Activated CD4-positive, alpha-beta T cell treated with anti-CD3 and anti-CD28 coated beads, Interleukin-2, Interleukin-6, amounts not matched to agents 100 ng/mL and 50 ng/mL, durations not matched to agents 16 hours and 8 hours (primary cell): ENCODE measurements around the gene PLEKHA3.
"Not testable (repeated sequence)": the region's sequence is repeated elsewhere in the genome, so short reads cannot be mapped to it uniquely, and the experiment has no call there.

Experiments
- DNase-seq: peaks from one replicate; pipeline ENCODE4 v3.0.0-alpha.2; 2020

PLEKHA3 gene

GRCh38 chr2:178479275-178479616, 1.0 kb upstream of the PLEKHA3 start:
- no peak for DNase-seq

- DNase-seq = no peak
Observed at GRCh38 chr2:178479758-178480226, 465 bp upstream of the PLEKHA3 start.

- peak; percentile 51 for DNase-seq
Observed at GRCh38 chr2:178482437-178482836, 2.2 kb downstream of the PLEKHA3 start.

- DNase-seq = no peak
Observed at GRCh38 chr2:178484245-178485041, 4.2 kb downstream of the PLEKHA3 start.

- no peak for DNase-seq
Observed at GRCh38 chr2:178485356-178485755, 5.1 kb downstream of the PLEKHA3 start.

- DNase-seq = no peak
Observed at GRCh38 chr2:178491612-178492011, 11.4 kb downstream of the PLEKHA3 start.

GRCh38 chr2:178496049-178496448, 15.8 kb downstream of the PLEKHA3 start:
- DNase-seq = no peak

- no peak for DNase-seq
Observed at GRCh38 chr2:178498137-178498536, 17.9 kb downstream of the PLEKHA3 start.

GRCh38 chr2:178499640-178500039, 19.4 kb downstream of the PLEKHA3 start:
- DNase-seq = no peak

- no peak for DNase-seq
Observed at GRCh38 chr2:178502751-178503150, 22.5 kb downstream of the PLEKHA3 start.

- no peak for DNase-seq
Observed at GRCh38 chr2:178506101-178506500, 25.8 kb downstream of the PLEKHA3 start.

- DNase-seq = no peak
Observed at GRCh38 chr2:178506524-178506923, 26.3 kb downstream of the PLEKHA3 start.

GRCh38 chr2:178506949-178507348, 26.7 kb downstream of the PLEKHA3 start:
- DNase-seq = no peak

GRCh38 chr2:178508646-178509045, 28.4 kb downstream of the PLEKHA3 start:
- DNase-seq = no peak

GRCh38 chr2:178510384-178510783, 30.1 kb downstream of the PLEKHA3 start:
- DNase-seq = no peak

- peak; percentile 18 for DNase-seq
Observed at GRCh38 chr2:178512484-178512883, 32.2 kb downstream of the PLEKHA3 start.

- DNase-seq = no peak
Observed at GRCh38 chr2:178513876-178514275, 33.6 kb downstream of the PLEKHA3 start.

- peak; percentile 89 for DNase-seq
Observed at GRCh38 chr2:178514664-178515063, 34.4 kb downstream of the PLEKHA3 start.

GRCh38 chr2:178517496-178517895, 37.2 kb downstream of the PLEKHA3 start:
- DNase-seq = no peak

GRCh38 chr2:178521304-178522150, 41.3 kb downstream of the PLEKHA3 start:
- DNase-seq = peak; percentile 37

GRCh38 chr2:178522950-178523595, 42.8 kb downstream of the PLEKHA3 start:
- peak; percentile 92 for DNase-seq

GRCh38 chr2:178523596-178524134, 43.4 kb downstream of the PLEKHA3 start:
- no peak for DNase-seq

- not testable (repeated sequence) for DNase-seq
Observed at GRCh38 chr2:178525010-178525409, 44.8 kb downstream of the PLEKHA3 start.
